NB4 (cell line): Measurements from ENCODE around the gene EXOSC7.
A peak's percentile ranks its signal among the peaks of the same experiment; 100 is the strongest.

Experiments
- DNase-seq: peaks from one replicate; pipeline ENCODE4 v3.0.0; 2010; ENCODE audit warnings: low read depth
- H3K4me3 ChIP-seq: one replicate; pipeline ENCODE4 v1.5.1; 2011; ENCODE audit warnings: mild to moderate bottlenecking, low read depth, low read length, moderate library complexity
- MAX ChIP-seq: IDR thresholded peaks from 2 replicates; pipeline ENCODE4 v1.6.1; 2011; ENCODE audit warnings: low read depth, low read length
- MYC ChIP-seq: IDR thresholded peaks from 2 replicates; pipeline ENCODE4 v1.6.1; 2011; ENCODE audit warnings: low read depth, low read length
- POLR2A ChIP-seq: IDR thresholded peaks from 2 replicates; pipeline ENCODE4 v1.6.1; 2011; ENCODE audit warnings: mild to moderate bottlenecking; ENCODE audit not compliant: insufficient read length; ENCODE audit errors: extremely low read depth
- TF ChIP-seq, protein P1 (sequence below): IDR thresholded peaks from one replicate; pipeline ENCODE4 v1.5.1; 2012; ENCODE audit warnings: low read depth, low read length

The EXOSC7 gene

GRCh38 chr3:44952689-44953088, 23.4 kb upstream of the EXOSC7 start:
- H3K4me3 ChIP-seq: no peak overlapping the region
- TF ChIP-seq MAX (no peak), MYC (no peak), POLR2A (no peak)
- TF ChIP-seq, protein P1, sequence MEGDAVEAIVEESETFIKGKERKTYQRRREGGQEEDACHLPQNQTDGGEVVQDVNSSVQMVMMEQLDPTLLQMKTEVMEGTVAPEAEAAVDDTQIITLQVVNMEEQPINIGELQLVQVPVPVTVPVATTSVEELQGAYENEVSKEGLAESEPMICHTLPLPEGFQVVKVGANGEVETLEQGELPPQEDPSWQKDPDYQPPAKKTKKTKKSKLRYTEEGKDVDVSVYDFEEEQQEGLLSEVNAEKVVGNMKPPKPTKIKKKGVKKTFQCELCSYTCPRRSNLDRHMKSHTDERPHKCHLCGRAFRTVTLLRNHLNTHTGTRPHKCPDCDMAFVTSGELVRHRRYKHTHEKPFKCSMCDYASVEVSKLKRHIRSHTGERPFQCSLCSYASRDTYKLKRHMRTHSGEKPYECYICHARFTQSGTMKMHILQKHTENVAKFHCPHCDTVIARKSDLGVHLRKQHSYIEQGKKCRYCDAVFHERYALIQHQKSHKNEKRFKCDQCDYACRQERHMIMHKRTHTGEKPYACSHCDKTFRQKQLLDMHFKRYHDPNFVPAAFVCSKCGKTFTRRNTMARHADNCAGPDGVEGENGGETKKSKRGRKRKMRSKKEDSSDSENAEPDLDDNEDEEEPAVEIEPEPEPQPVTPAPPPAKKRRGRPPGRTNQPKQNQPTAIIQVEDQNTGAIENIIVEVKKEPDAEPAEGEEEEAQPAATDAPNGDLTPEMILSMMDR: no peak
- DNase-seq: no peak

DNA sequence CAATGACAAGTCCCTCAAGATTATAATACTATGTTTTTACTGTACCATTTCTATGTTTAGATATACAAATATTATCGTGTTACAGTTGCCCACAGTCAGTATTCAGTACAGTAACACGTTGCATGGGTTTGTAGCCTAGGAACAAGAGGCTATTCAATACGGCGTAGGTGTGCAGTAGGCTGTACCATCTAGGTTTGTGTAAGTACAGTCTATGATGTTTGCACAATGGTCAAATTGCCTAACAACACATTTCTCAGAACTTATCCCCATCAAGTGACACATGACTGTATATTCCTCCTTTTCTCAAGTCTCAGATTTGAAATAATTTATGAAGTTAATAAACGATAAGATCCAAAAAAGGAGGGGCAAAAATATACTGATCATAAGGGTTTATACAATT, 21.7 kb upstream of the EXOSC7 start:
- H3K4me3 ChIP-seq: no peak overlapping the region
- TF ChIP-seq MAX (no peak), POLR2A (no peak), MYC (no peak)
- TF ChIP-seq, protein P1: no peak
- no peak for DNase-seq

DNA sequence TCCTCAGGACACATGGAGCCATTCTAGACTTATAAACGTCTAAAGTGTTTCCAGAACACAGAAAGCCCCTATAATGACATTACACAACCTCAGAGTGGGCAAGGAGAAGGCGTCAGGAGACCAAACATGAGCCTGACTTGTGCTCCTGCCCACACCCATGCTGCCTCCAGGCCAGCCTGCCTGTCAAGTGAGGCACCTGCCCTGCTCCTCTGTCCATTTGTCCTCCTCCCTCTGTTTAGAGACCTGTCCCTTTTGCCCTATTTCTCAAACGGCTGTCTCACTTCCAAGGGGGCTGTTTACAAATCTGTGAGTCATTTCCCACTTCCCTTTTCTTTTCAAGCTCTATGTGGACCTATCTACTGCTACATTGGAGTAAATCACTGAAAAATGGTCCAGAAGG, 21.1 kb upstream of the EXOSC7 start:
- peak; percentile 87 for DNase-seq
- H3K4me3 ChIP-seq: no peak overlapping the region
- TF ChIP-seq, protein P1: no peak
- TF ChIP-seq MAX: no peak
- TF ChIP-seq POLR2A: no peak
- no peak for TF ChIP-seq MYC

GRCh38 chr3:44955917-44956316, 20.1 kb upstream of the EXOSC7 start:
- TF ChIP-seq MYC: no peak
- no peak for TF ChIP-seq POLR2A
- TF ChIP-seq MAX: no peak
- TF ChIP-seq, protein P1: no peak
- no peak overlapping the region for H3K4me3 ChIP-seq
- DNase-seq: no peak

DNA sequence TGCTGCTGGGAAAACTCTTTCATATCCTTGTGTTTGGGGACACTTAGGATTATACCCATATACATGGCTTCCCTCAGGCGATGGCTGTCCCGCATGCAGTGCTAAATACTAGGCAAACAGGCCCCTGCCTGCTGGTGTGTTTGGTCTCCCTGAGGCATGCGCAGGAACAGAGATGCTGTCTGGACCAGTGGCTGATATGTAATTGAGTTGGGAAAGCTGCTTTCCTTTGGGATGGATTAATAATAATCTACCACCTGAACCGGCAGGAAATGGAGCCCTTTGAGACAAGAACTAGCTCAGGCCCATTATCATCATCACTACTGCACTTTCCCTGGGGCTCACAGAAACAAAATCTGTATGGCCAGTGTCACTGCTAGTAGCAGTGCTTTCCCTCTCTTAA, 18.1 kb upstream of the EXOSC7 start:
- no peak overlapping the region for H3K4me3 ChIP-seq
- TF ChIP-seq MAX: no peak
- TF ChIP-seq, protein P1: no peak
- no peak for TF ChIP-seq MYC
- no peak for TF ChIP-seq POLR2A

DNA sequence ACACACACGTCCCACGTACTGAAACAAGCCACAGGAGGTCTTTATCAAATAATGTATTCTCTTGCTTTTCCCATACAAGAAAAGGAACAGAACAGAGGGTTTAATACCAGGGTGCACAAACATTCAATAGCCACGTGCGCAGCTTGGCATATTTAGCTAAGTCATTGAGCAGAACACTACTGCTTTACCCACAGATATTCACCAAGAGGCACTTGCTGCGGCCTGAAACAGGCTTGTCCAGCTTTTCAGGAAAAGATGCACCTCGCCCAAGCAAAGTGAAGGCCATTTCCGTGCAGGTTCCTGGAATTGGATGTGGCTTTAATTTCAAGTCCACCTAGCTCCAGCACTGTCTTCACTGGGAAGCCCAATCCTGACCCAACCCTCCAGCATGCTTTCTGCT, 17.7 kb upstream of the EXOSC7 start:
- no peak overlapping the region for H3K4me3 ChIP-seq
- no peak for TF ChIP-seq POLR2A
- TF ChIP-seq MYC: no peak
- no peak for TF ChIP-seq MAX
- TF ChIP-seq, protein P1: no peak
- DNase-seq: no peak

More for the DNA sequence above, 18.1 kb upstream of the EXOSC7 start:
- no peak for DNase-seq
